Activated CD4-positive, alpha-beta T cell treated with anti-CD3 and anti-CD28 coated beads, Interleukin-2, amount 50 U/mL, for 1 hour (primary cell): ENCODE measurements around the gene BRSK2.
"Not testable (repeated sequence)": the region's sequence is repeated elsewhere in the genome, so short reads cannot be mapped to it uniquely, and the experiment has no call there.

Experiments
- DNase-seq: peaks from one replicate; pipeline ENCODE4 v3.0.0-alpha.2; 2020

Gene BRSK2

GRCh38 chr11:1502168-1502953 lies 112.6 kb downstream of the BRSK2 start:
- DNase-seq = no peak

GRCh38 chr11:1502954-1503707 lies 113.4 kb downstream of the BRSK2 start:
- DNase-seq = no peak

GRCh38 chr11:1503708-1504104 lies 114.0 kb downstream of the BRSK2 start:
- DNase-seq = no peak

- DNase-seq = no peak
These were observed 114.4 kb downstream of the BRSK2 start for GRCh38 chr11:1504138-1504537.

- no peak for DNase-seq
These were observed 115.0 kb downstream of the BRSK2 start for GRCh38 chr11:1504581-1505290.

GRCh38 chr11:1505480-1505879 lies 115.7 kb downstream of the BRSK2 start:
- DNase-seq = no peak

- DNase-seq = no peak
These were observed 117.2 kb downstream of the BRSK2 start for GRCh38 chr11:1506981-1507380.

- no peak for DNase-seq
These were observed 117.8 kb downstream of the BRSK2 start for GRCh38 chr11:1507381-1508140.

- no peak for DNase-seq
These were observed 118.8 kb downstream of the BRSK2 start for GRCh38 chr11:1508491-1508891.

- no peak for DNase-seq
These were observed 119.3 kb downstream of the BRSK2 start for GRCh38 chr11:1508986-1509385.

GRCh38 chr11:1509626-1510255 lies 120.0 kb downstream of the BRSK2 start:
- DNase-seq = no peak

GRCh38 chr11:1510351-1510750 lies 120.6 kb downstream of the BRSK2 start:
- not testable (repeated sequence) for DNase-seq

- DNase-seq = no peak
These were observed 121.2 kb downstream of the BRSK2 start for GRCh38 chr11:1510928-1511327.

- DNase-seq = no peak
These were observed 122.3 kb downstream of the BRSK2 start for GRCh38 chr11:1511937-1512496.
